Fibroblast of skin of abdomen (primary cell): ENCODE results near the gene HMBS.
"Not testable (repeated sequence)": the region's sequence is repeated elsewhere in the genome, so short reads cannot be mapped to it uniquely, and the experiment has no call there.

Experiments
- DNase-seq: peaks from one replicate; pipeline ENCODE4 v3.0.0-alpha.2; 2013

HMBS gene

GRCh38 chr11:119121008-119121810 is 36.5 kb downstream of the HMBS start, which contains the start of gene HINFP:
Gene HINFP (plus strand): TSS chr11:119121580. CDS start chr11:119126945, 5,365 bp downstream.
- DNase-seq = peak; percentile 99

GRCh38 chr11:119121811-119122124 is 37.1 kb downstream of the HMBS start:
- no peak for DNase-seq

- DNase-seq = no peak
Measured at GRCh38 chr11:119125821-119126220, 41.1 kb downstream of the HMBS start.

- no peak for DNase-seq
Measured at GRCh38 chr11:119126675-119127268, 42.1 kb downstream of the HMBS start.

GRCh38 chr11:119130662-119131061 is 46.0 kb downstream of the HMBS start:
- no peak for DNase-seq

GRCh38 chr11:119134389-119134978 is 49.8 kb downstream of the HMBS start:
- no peak for DNase-seq

- not testable (repeated sequence) for DNase-seq
Measured at GRCh38 chr11:119139276-119139675, 54.6 kb downstream of the HMBS start.
